DOHH2 (cell line): ENCODE measurements around the gene TNRC6B.

Experiments
- H3F3A ChIP-seq: fragments of 200-600 bp; sonication (generic), shearing (Covaris generic); 2 replicates; pipeline ENCODE4 v1.6.0; 2016; ENCODE audit warnings: antibody characterized with exemption, mild to moderate bottlenecking; ENCODE audit not compliant: control insufficient read depth, insufficient read depth
- H3K27ac ChIP-seq: fragments of 200-600 bp; sonication (generic); 2 replicates; pipeline ENCODE4 v1.5.1; 2014; ENCODE audit warnings: low read depth, mild to moderate bottlenecking, low read length, moderate library complexity
- H3K27me3 ChIP-seq: fragments of 200-600 bp; sonication (generic); 2 replicates; pipeline ENCODE4 v1.6.1; 2014; ENCODE audit warnings: mild to moderate bottlenecking, low read length, mixed read lengths; ENCODE audit not compliant: control insufficient read depth
- H3K36me3 ChIP-seq: fragments of 200-600 bp; sonication (generic); 2 replicates; pipeline ENCODE4 v1.6.1; 2014; ENCODE audit warnings: mild to moderate bottlenecking, low read length, moderate library complexity, mixed read lengths; ENCODE audit not compliant: control insufficient read depth
- H3K4me1 ChIP-seq: fragments of 200-600 bp; sonication (generic); 2 replicates; pipeline ENCODE4 v1.6.1; 2014; ENCODE audit warnings: mild to moderate bottlenecking, low read length, mixed read lengths; ENCODE audit not compliant: control insufficient read depth
- H3K4me2 ChIP-seq: fragments of 200-600 bp; sonication (generic); 2 replicates; pipeline ENCODE4 v1.6.0; 2014; ENCODE audit warnings: mild to moderate bottlenecking, low read length, moderate library complexity
- H3K4me3 ChIP-seq: fragments of 200-600 bp; sonication (generic); 2 replicates; pipeline ENCODE4 v1.5.1; 2014; ENCODE audit warnings: mild to moderate bottlenecking, low read length, mixed read lengths
- H3K79me2 ChIP-seq: fragments of 200-600 bp; sonication (generic); 2 replicates; pipeline ENCODE4 v1.6.1; 2014; ENCODE audit warnings: mild to moderate bottlenecking, low read length, mixed read lengths; ENCODE audit not compliant: control insufficient read depth
- H3K9me2 ChIP-seq: fragments of 200-600 bp; sonication (generic); replicated peaks from 2 replicates; pipeline ENCODE4 v1.6.1; 2014; ENCODE audit warnings: mild to moderate bottlenecking, low read length, mixed read lengths; ENCODE audit not compliant: control insufficient read depth
- H3K9me3 ChIP-seq: fragments of 200-600 bp; sonication (generic); 2 replicates; pipeline ENCODE4 v1.6.1; 2014; ENCODE audit warnings: antibody characterized with exemption, low read length, mixed read lengths; ENCODE audit not compliant: control insufficient read depth, insufficient read depth
- H4K20me1 ChIP-seq: fragments of 200-600 bp; sonication (generic); 2 replicates; pipeline ENCODE4 v1.6.0; 2014; ENCODE audit warnings: low read depth, mild to moderate bottlenecking, antibody characterized with exemption, low read length, moderate library complexity; ENCODE audit not compliant: control insufficient read depth, insufficient read depth
- EZH2phosphoT487 ChIP-seq: fragments of 200-600 bp; sonication (generic); IDR thresholded peaks from 2 replicates; pipeline ENCODE4 v1.6.1; 2017; ENCODE audit warnings: borderline replicate concordance, mild to moderate bottlenecking, antibody characterized with exemption, low read length, moderate library complexity, mixed read lengths
- TF ChIP-seq, protein P1 (sequence below): fragments of 200-600 bp; sonication (generic); IDR thresholded peaks from one replicate; pipeline ENCODE4 v1.5.1; 2014; ENCODE audit warnings: antibody characterized with exemption, mild to moderate bottlenecking, low read depth, low read length; ENCODE audit not compliant: poor library complexity, severe bottlenecking

The TNRC6B gene

DNA sequence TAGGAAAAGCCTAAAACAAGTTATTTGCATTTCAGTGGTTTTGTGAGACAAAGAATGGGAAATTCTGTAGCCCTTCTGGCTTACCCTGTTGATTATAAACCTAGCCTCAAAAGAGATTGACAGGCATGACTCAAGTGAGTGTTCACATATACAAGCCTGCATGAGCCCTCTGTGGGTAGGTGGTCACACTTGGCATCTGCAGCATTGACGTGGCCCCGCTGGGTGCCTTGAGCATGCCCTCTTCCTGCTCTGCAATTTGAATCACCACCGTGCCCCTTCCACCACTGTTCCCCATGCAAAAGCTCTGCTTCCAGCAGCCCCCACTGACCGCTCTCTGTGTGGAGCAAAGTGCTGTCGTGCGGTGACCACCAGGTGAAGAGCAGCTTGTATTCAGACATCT is 147.6 kb downstream of the TNRC6B start:
- no peak for TF ChIP-seq EZH2phosphoT487
- TF ChIP-seq, protein P1, sequence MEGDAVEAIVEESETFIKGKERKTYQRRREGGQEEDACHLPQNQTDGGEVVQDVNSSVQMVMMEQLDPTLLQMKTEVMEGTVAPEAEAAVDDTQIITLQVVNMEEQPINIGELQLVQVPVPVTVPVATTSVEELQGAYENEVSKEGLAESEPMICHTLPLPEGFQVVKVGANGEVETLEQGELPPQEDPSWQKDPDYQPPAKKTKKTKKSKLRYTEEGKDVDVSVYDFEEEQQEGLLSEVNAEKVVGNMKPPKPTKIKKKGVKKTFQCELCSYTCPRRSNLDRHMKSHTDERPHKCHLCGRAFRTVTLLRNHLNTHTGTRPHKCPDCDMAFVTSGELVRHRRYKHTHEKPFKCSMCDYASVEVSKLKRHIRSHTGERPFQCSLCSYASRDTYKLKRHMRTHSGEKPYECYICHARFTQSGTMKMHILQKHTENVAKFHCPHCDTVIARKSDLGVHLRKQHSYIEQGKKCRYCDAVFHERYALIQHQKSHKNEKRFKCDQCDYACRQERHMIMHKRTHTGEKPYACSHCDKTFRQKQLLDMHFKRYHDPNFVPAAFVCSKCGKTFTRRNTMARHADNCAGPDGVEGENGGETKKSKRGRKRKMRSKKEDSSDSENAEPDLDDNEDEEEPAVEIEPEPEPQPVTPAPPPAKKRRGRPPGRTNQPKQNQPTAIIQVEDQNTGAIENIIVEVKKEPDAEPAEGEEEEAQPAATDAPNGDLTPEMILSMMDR: no peak
- no peaks in the 10 kb centered on the region for H4K20me1 ChIP-seq
- no peak overlapping the region for H3K4me2 ChIP-seq
- peaks cover 32% of the 10 kb centered on the region for H3K36me3 ChIP-seq
- 0 out of 2 replicates have a peak, but pooled peaks cover 2% of the 10 kb centered on the region for H3F3A ChIP-seq
- H3K9me3 ChIP-seq: no peaks in the 10 kb centered on the region
- no peaks in the 10 kb centered on the region for H3K79me2 ChIP-seq
- no peaks in the 10 kb centered on the region for H3K9me2 ChIP-seq
- H3K27me3 ChIP-seq: no peaks in the 10 kb centered on the region
- H3K27ac ChIP-seq: no peak overlapping the region
- no peaks in the 10 kb centered on the region for H3K4me1 ChIP-seq
- no peak overlapping the region for H3K4me3 ChIP-seq

DNA sequence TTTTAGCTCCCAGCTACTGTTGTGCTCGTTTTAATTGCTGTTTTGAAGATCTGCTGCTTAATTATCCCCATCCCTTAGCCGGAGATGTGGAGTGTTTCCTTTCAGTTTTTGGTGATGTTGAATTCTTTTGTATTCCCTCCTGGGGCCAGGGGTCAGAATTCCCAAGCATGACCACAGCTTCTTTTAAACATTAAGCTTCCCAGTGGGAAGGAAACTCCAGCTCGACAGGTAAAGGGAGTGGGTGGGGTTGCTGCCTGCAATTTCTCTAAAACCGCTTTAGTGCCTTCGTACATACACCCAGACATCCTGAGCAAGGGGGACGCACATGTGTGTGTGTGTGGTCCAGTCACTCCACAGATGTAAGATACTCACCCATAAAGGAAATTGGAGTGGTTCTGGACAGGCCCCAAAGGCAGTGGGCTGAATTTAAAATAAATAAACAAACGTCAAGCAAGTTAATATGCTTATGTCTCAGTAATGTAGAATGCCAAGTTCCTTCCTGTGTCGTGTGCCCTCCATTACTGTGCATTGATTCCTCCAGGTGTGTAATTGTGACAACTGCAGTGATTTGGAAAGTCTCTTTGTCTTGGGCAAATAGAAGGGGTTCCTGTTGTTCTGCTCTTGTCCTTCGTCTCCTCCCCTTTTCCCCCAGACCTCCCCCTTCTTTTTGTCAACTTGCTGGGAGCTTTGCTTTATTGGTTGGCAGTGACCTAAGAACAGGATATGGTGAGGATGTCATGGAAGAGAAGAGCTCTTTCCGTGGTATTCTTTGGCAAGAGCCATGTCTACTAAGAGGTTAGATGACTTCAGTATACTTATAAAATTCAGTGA is 149.4 kb downstream of the TNRC6B start:
- H3K4me2 ChIP-seq: no peak overlapping the region
- H3K4me1 ChIP-seq: no peaks in the 10 kb centered on the region
- no peaks in the 10 kb centered on the region for H4K20me1 ChIP-seq
- no peaks in the 10 kb centered on the region for H3K9me3 ChIP-seq
- H3K27ac ChIP-seq: no peak overlapping the region
- H3K9me2 ChIP-seq: no peaks in the 10 kb centered on the region
- H3K4me3 ChIP-seq: no peak overlapping the region
- H3F3A ChIP-seq: 0 out of 2 replicates have a peak, but pooled peaks cover 4% of the 10 kb centered on the region
- no peak for TF ChIP-seq EZH2phosphoT487
- TF ChIP-seq, protein P1: no peak
- no peaks in the 10 kb centered on the region for H3K79me2 ChIP-seq
- H3K27me3 ChIP-seq: no peaks in the 10 kb centered on the region
- peaks cover 15% of the 10 kb centered on the region for H3K36me3 ChIP-seq

DNA sequence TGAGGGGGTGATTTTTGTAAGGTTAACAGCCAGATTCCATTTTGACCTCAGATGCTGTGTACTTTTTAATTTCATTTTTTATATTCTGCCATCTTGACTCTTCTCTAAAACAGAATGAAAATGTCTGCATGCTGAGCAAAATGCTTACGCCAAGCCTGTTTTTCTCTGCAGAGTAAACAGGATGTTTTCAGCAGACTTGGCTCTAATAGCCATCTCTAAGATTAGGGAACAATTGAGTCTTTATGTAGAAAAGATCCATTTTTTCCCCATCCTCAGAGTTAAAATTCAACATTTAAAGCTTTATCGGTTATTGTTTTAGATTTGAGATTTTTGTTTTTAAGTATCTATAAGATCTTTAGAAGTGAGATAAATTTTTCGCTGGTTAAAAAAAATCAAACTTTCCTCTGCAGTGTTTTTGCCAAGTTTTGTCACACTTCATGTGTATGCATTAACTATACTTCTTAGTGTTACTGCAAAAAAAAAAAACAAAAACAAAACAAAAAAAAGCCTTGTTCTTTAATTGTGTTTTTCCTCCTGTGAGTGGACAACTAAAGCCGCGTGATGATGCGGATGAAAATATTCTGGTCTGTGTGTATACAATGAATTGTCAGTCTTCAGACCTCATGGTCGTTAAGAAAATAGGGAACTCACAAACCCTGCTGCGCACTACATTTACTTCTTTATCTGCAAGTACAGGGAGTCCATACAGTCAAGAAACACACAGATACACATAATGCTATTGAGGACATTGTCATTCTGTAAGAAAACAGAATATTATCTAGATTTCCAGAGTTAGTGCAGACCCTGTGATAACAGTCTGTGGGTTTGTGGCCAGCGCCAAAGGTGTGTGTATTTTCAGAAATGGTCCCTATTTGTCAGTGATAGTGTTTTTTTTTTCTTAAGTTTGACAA is 151.1 kb downstream of the TNRC6B start:
- no peak overlapping the region for H3K4me3 ChIP-seq
- TF ChIP-seq, protein P1: no peak
- TF ChIP-seq EZH2phosphoT487: no peak
- no peaks in the 10 kb centered on the region for H3K9me3 ChIP-seq
- peaks cover 4% of the 10 kb centered on the region for H3K4me1 ChIP-seq
- H3K36me3 ChIP-seq: peaks cover 7% of the 10 kb centered on the region
- H3K4me2 ChIP-seq: no peak overlapping the region
- no peaks in the 10 kb centered on the region for H3K79me2 ChIP-seq
- H4K20me1 ChIP-seq: no peaks in the 10 kb centered on the region
- no peaks in the 10 kb centered on the region for H3K27me3 ChIP-seq
- no peaks in the 10 kb centered on the region for H3K9me2 ChIP-seq
- H3F3A ChIP-seq: 0 out of 2 replicates have a peak, but pooled peaks cover 3% of the 10 kb centered on the region
- H3K27ac ChIP-seq: no peak overlapping the region
